Caki2 (cell line): ENCODE data around the gene MOCOS. TPM values are rescaled to one million over a fixed set of nuclear protein-coding genes. Genes with fewer than 3 reads are reported as not detected.

Experiments
- DNase-seq: peaks from one replicate; pipeline ENCODE4 v3.0.0-alpha.2; 2015; ENCODE audit warnings: low read depth
- in situ Hi-C: cut with HindIII; loops from 2 replicates; pipeline ENCODE4 v1.10.0; 2016; ENCODE audit warnings: low sequenced_read_pairs, low pct_unique_long_range_greater_than_20kb, mixed read lengths
- total RNA-seq: library from RNA; depleted of rRNA; stranded (reverse); fragments of >200 nt; shearing (Covaris generic); gene quantifications from 2 replicates; pipeline ENCODE4 v1.2.3, GENCODE V29; 2014; ENCODE audit warnings: low replicate concordance

Gene MOCOS
- total RNA-seq, 1 experiment from 2014 or later, result 10.2 TPM

DNA sequence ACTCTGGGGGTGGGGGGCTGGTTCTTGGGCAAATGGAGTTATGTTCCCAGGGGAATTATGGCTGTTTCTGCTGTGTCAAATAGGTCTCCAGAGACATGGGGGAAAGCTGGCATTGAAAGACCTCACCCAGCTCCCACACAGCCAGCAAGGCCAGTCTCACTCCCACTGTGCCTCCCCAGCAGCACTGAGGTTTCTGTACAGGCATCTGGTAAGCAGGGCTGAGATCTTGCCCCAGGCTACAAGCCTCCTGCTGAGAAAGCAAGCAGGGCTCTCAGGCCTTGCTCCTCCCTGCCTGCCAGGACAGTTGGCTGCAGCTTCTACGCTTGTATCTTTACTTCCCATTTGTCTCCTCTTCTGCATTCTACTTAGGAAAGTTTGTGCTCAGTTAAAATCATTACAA, 59.7 kb downstream of the MOCOS start:
- in situ Hi-C loops, result no loop called here
- no peak for DNase-seq

DNA sequence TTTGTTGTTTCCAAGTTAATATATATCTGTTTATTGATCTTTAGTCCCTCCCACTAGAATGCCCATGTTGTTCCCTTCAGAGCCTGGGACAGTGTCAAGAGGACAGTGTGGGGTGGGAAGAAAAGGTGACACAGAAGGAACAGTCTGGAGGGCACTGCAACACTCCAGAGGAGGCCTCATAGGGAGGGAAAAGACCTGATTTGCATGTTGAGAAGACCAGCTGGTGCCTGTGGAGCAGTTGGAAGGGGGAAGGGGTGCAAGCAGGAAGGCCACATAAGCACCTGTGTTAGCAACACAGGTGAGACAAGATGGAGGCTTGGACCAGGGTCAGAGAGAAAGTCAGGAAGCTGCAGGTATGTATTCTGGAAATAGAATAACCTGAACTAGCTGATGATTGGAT, 62.1 kb downstream of the MOCOS start:
- DNase-seq, result no peak
- in situ Hi-C loops, result no loop called here

DNA sequence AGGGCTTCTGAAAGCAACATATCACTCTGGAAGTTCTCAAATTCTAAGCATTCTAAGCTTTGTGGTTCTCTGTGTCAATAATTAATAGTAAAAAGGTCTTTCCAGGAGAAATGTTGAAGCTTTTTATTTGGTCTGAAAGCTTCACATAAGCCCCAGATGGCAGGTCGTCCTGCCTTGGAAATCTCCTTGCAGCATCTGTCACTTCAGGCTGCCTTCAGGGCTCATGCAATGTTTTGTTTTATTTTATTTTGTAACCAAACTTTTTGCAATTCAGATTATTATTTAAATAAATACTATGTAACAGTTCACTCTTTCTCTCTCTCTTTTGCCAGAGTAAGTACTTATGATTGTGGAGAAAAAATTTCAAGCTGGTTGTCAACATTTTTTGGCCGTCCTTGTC, 63.5 kb downstream of the MOCOS start:
- DNase-seq, result no peak
- in situ Hi-C loops, result no loop called here

DNA sequence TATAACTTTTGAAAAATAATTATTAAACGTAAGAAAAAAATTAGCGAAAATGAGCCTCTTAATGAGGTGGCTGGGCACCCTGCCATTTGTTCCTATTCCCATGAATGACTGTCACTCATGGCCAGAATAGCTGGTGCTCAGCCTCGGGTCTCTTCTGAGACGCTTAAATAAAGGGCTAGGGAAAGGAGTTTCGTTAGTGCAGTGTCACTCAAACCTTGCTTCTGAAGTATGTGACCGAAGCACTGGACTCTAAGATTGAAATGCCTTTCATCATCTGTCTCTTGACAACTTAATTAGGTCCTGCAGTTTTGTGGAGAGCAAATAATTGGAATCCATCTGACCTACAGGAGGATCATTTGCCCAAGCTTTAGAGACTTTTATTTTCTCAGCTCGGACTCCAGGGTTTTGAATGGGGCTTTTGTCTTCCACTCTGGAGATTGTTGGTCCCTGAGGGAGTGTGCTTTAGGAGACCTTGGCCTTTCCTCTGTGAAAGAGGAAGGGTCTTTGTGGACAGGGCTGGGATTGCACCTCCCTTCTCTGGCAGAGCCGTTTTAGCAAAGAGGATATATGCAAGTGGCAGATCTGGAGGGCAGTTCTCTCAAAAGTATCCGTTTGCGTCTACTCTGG, 67.9 kb downstream of the MOCOS start:
- in situ Hi-C loops, result no loop called here
- no peak for DNase-seq

DNA sequence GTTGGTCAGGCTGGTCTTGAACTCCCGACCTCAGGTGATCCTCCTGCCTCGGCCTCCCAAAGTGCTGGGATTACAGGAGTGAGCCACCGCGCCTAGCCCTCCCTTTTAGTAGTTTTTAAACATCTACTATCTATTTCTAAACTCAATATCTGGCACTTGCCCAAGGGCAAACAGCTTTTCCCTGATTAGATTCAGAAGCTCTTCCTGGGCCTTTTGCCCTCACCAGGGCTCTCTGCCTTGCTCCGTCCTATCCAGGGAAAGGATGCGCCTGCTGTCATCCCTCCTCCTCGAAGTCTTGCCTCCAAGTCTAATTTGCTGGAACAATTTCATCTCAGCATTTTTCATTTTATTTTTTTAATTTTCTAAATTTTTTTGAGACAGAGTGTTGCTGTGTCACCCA, 68.8 kb downstream of the MOCOS start:
- in situ Hi-C loops, result no loop called here
- DNase-seq, result no peak

DNA sequence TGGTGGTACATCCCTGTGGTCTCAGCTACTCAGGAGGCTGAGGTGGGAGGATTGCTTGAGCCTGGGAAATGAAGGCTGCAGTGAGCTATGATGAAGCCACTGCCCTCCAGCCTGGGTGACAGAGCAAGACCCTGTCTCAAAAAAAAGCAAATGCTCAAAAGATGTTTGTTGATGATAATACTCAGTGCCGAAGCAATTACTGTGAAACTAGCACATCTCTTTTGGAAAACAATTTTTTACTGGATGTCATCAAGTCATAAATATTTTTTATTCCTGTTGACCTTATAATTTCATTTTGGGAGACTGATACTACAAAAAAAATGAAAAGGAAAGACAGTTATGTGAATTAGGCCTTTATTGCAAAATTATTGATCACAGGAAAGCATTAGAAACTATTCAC, 75.7 kb downstream of the MOCOS start:
- DNase-seq, result no peak
- in situ Hi-C loops, result no loop called here

DNA sequence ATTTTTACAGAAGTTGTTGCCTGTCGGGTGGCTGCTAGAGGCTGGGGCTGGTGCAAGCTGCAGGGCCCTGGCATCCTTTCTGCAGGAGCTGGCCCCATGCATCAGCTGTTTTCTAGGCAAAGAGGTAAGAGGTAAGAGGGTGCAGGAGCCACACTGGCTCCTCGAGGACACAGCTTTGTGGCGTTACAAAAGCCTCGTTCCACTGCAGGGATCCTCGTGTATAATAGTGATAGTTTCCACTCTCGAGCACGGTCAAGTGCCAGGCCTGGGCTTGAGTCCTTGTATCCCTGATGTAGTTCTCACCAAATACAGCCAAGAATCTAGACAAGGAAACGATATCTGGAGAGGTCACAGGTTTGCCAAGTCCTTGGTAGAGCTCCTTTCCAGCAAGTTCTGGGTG, 77.0 kb downstream of the MOCOS start:
- in situ Hi-C loops, result no loop called here
- no peak for DNase-seq

DNA sequence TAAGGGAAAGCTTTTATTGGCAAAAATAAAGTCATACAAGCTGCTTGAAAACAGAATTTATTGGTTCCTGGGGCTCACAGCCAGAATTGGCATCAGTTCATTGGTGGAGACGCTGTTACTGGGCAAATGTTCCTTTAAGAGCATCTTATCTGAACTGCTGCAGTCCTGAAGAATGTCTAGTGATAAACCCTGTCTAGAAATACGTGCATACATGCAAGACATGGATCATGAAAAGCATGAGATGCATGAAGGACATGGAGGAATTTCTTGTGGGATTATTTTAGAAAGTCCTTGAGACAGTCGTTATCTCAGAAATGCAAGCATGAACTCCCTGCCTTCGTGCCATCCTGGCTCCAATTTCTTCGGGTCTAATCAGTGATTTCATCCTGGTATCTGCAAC, 77.7 kb downstream of the MOCOS start:
- in situ Hi-C loops, result no loop called here
- no peak for DNase-seq

DNA sequence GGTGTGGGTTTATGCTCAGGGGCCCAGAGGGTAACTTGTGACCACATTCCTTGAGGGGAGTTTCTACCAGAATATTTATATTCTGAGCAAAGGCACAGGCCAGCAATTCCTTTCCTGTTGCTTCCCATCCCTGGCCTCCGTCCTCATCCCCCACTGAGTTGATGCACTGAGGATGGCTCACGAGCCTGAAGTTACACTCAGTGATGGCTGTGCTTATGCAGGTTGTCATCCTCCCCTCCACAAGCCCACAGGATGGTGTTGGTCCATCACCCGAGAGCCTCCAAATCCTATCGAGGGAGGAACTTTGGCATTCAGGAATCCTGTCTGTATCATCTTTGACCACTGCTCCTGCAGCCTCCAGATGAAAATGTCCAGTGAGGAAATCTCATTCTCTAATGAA, 81.9 kb downstream of the MOCOS start:
- in situ Hi-C loops, result no loop called here

DNA sequence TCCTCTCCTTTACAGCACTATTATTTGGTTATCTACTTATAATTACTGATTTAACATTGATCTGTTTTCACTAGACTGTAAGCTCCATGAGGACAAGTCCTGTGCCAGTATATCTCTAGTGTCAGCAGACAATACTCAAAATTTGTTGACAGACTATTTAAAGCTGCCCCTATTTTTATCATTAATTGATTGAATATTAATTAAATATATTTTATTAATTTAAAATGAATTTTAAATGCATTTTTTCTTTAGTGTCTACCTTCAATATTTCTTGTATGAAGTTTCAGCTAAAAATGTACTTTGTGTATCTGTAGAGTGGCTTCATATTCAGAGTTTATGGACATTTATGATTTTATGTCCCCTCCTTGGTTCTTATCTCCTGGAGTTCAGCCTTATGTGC, 83.9 kb downstream of the MOCOS start:
- no peak for DNase-seq
- in situ Hi-C loops, result no loop called here

More for the DNA sequence above, 81.9 kb downstream of the MOCOS start:
- DNase-seq, result no peak

DNA sequence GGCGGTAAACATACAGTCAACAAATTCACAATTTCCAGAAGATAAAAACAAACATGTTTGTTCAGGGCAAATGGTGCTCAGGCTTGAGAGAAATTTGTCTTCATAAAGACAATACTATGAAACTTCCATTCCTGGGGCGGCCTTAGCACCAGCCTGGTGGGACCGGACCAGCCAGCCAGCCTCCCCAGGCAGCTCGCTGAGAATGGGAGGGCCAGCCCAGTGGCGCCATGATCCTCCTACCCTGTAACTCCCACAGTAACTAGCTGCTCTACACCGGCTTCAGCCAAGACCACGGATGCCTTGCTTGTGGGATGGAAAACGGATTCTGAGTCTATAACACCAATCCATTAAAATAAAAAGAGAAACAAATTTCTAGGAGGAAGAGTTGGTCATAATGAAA, 86.0 kb downstream of the MOCOS start:
- in situ Hi-C loops, result no loop called here

DNA sequence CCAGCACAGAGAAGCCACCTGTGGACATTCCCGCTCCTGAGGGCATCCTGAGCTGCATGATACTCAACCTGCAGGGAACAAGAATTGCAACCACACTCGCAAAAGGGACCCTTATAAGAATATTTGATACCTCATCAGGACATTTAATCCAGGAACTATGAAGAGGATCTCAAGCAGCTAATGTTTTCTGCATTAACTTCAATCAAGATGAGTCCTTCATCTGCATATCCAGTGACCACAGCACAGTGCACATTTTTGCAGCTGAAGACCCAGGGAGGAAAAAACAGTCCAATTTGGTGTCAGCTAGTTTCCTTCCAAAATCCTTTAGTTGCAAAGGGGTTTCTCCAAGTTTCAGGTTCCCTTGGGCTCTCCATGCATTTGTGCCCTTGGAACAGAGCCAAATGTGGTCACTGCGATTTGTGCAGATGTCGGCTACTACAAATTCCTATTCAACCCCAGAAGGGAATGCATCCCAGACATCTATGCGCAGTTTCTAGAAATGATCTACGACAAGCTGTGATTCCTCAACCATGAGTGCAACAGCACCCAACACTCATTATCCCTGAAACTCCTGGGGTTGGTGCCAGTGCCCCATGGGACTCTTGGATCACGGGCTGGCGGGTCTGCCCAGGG, 86.9 kb downstream of the MOCOS start:
- no peak for DNase-seq
- in situ Hi-C loops, result no loop called here

More for the DNA sequence above, 86.0 kb downstream of the MOCOS start:
- DNase-seq, result no peak

DNA sequence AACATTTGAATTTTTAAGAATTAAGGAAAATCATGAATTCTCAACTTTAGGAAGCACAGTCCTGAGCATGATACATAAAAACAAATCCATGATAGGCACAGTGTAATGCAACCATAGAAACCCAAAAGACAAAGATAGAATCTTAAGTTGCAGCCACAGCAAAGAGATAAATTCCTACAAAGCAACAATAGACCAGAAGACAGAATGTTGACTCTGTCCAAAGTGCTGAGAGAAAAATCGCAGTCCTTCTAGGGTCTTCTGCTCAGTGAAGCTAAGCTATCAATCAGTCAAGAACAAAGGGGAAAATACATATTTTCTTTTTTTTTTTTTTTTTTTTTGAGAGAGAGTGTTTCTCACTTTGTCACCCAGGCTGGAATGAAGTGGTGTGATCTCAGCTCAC, 88.3 kb downstream of the MOCOS start:
- DNase-seq, result no peak
- in situ Hi-C loops, result no loop called here

DNA sequence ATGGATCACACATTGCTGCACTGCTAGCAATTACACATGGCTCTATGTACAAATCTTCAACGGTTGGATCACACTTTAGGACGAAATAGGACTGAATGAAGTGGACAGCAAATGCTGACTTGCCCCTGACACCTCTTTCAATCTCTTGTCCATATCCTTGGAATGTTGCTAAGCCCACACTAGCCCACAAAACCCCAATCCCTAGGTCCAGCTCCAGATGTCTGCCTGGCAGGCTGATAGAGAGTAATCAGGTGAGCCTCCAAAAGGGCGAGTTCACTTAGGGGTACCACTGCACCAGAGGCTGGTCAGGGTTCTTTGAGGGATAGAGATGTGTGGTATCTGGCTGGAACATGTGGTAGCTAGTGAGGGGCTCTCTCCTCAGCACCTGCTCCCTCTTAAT, 91.7 kb downstream of the MOCOS start:
- in situ Hi-C loops, result no loop called here

DNA sequence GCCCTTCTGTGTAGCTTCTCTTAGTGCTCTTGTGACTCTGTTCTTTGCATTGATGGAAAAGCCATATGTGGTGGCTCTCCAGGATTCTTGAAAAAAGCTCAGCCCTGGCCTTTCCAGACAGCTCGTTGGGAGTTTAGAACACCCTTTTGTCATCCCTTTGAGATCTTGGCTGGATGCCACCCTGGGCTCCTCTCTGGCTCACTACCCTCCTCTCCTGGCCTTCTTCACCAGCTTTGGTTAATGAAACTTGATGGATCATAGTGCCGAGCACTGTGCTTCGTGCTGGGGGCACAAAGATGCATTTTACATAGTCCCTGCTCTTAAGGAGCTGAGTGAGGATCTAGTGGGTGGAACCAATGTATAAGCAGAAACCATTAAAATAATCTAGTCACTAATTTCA, 94.6 kb downstream of the MOCOS start:
- in situ Hi-C loops, result no loop called here
- no peak for DNase-seq

More for the DNA sequence above, 91.7 kb downstream of the MOCOS start:
- no peak for DNase-seq

DNA sequence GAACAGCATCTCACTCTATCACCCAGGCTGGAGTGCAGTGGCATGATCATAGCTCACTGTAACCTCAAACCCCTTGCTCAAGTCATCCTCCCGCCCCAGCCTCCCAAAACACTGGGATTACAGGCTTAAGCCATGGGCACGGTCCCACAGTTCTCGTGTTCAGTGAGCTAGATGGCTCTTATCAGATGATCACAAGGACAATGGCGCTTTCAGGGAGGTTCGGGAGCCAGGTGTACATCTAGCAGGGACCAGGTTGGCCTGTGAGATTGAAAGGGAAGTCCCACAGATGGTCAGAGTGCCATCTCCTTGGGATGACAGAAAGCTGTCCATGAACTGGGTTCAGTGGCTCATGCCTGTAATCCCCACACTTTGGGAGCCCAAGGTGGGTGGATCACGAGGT, 96.2 kb downstream of the MOCOS start:
- DNase-seq, result no peak
- in situ Hi-C loops, result no loop called here

DNA sequence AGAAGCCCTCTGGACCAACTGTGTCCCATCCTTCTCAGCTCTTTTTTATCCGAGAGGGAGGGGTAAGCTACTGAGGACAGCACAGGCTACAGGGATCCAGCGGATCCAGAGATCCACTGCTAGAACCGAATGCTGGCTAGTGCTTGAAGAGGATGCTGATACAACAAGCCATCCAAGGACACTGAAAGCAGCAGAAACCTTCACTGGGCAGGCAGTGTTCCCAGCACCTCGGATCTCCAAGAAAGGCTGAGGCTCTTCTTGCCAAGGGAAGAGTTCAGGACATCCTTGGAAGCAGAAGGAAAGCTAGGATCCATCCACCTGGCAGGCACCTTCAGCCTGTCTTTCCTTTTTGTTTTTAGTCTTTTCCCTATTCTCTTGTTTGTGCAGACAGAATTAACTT, 97.0 kb downstream of the MOCOS start:
- in situ Hi-C loops, result no loop called here
- DNase-seq, result peak; percentile 9

DNA sequence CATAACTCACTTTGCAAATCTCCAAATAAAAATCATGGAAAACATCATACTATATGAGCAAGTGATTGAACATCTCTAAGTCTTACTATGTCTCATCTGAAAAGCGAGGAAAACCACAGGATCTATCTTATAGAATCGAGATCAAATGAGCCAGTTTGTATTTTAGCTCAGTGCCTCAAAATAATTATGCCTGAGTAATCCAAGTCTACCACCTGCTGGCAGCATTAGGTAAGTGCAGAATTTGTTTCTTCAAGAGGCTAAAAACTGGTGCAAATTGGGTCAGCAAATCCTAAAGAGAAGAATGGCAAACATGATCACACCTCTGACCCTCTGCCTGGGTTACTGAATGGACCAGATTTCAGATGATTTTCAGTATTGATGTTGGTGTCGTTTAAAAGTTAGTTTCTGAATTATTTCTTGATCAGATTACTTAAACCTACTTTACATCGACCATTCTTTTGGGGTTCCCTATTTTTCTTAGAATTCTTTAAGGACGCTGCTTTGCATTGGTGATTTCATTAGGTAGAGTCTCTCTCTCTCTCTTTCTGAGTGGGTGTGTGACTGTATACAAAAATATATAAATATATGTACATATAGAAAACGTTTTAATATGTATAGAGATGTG, 97.5 kb downstream of the MOCOS start:
- in situ Hi-C loops, result no loop called here
- DNase-seq, result peak; percentile 30

DNA sequence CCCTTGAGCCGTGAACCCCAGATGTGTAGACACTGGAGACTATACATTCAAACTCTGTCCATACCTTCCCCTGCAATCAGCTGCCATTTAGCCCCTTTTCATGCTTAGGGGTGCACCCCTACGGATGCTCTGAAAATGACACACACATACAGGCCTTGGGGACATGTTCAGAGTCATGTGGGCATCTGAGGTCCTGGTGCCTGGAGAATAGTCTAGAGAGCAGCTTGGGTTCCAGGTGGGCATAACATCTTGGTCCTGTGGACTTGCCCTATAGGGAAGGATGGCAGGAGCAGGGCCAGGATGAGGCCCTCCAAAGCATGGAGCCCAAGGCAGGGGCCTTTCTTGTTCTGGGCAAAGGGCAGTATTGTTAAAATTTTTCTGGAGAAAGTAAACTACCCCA, 100.4 kb downstream of the MOCOS start:
- in situ Hi-C loops, result no loop called here
- no peak for DNase-seq

DNA sequence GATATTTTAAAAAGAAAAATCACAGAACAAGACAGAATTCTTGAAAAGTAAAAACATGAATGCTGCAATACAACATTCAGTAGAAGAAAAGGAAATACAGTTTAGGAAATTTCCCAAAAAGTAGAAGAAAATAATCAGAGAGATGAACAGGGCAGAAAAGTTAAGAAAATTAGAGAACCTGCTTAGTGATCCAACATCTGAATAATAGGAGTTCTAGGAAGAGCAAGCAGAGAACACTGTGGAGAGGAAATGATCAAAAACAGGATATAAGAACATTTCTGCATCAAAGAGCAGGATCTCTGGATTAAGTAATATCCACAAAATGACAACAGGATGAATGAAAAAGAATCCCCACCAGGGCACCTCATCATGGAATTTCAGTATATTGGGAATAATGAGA, 101.4 kb downstream of the MOCOS start:
- in situ Hi-C loops, result no loop called here
- no peak for DNase-seq
